HG03095 (cell line): ENCODE measurements around the gene AKR1D1.

Experiments
- ATAC-seq: cut with Tn5 transposase; IDR thresholded peaks from one replicate; pipeline ENCODE4 v1.9.1; 2021; ENCODE audit warnings: moderate library complexity; ENCODE audit not compliant: unreplicated experiment

AKR1D1 gene

DNA sequence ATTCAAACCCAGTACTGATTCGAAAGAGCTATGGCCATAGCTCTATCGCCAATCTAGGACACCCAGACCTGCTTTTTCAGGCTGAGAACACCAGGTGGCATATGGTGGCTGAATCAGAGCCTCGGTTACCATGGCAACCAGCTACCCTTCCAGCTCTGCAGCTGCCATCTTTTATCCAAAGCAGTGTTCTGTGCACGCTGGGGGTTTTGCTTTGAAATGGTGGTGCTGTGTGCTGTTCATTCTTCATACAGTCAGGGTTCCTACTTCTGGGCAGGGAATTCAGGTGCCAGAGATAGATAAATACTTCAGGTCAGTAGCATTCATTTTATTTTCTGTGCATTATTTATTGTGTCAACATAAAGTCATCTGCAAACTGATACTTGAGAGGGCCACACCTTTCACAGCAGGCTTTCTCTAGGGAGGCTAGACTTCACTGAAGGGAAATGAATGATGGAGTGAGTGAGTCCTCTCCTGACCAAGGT lies 85.4 kb downstream of the AKR1D1 start:
- peak; percentile 100 for ATAC-seq

DNA sequence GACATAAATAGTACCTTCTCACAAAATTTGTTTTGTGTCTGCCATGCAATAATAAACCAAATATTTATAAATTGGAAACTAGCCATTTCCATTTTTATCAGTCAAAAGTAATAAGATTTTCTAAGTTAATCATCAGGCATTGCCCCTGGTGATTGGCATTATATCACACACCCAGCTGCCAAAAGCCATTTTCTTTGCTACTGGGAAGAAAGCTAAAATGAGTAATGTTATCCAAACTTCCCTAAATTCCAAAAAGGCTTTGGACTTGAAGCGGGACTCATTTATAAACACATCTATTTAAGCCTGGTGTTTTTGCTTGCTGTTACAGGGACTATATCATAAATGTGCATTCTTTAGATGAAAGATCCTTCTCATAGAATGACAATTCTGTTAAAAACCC lies 86.0 kb downstream of the AKR1D1 start:
- no peak for ATAC-seq

DNA sequence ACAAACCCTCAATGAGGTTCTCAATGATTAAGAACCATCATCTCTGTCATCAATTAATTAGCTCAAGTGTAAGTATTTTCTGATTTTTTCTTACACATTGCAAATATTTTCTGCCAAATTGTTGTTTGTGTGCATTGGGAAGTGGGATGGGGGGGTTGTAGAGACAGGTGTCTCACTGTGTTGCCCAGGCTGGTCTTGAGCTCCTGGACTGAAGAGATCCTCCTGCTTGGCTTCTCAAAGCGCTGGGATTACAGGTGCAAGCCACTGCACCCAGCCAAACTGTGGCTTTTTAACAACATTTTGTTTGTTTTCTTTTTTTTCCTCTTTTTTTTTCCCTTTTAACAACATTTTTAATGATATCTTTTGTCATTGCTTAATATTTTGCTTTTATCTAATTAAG lies 87.5 kb downstream of the AKR1D1 start:
- ATAC-seq = no peak

DNA sequence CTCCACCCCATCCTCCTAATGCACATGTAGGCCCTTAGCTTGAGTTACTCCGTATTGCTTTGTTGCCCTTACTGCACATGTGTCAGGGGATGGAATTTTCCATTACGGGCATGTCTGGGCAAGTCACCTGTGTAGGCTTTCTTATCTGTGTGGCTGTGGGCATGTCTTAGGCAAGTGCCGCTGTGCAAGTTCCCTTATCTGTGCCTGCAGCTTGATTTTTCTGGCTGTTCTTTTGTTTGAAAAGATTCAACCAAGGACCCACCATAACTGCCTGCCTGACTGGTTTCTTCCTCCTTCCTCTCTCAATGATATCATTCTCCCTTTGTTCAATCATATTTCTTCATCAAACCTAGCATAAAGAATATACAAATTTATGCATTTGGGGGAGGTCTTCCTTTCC lies 88.5 kb downstream of the AKR1D1 start:
- no peak for ATAC-seq

DNA sequence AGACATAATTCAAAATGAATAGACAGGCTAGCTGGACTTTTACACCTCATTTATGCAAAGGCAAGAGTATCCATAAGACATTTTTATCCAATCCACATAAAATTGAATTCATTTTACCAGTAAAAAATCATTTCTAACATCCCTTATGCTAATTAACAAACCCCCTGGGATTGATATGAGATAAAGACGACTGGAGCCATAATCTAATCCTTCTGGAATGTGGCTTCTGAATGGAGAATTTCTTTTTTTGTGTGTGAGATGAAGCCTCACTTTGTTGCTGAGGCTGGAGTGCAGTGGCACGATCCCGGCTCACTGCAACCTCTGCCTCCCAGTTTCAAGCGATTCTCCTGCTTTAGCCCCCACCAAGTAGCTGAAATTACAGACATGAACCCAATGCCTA lies 90.4 kb downstream of the AKR1D1 start:
- no peak for ATAC-seq

DNA sequence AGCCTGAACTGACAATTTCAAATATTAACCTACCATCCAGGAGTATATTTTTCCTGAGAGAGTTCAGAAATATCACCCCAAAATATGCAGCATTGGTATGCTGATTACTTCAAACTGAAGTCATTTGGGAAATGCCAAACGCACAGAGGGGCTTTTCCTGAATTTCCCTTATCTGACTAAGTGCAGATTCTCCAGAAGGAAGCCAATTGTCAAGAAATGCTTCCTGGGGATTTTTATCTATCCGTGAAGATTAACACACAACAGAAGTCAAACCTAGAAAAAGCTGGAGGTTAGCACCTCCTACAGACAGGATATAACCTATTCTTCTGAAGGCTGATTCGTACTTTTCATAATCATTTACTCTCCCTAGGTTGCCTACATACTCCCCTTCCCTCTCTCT lies 91.0 kb downstream of the AKR1D1 start:
- no peak for ATAC-seq

DNA sequence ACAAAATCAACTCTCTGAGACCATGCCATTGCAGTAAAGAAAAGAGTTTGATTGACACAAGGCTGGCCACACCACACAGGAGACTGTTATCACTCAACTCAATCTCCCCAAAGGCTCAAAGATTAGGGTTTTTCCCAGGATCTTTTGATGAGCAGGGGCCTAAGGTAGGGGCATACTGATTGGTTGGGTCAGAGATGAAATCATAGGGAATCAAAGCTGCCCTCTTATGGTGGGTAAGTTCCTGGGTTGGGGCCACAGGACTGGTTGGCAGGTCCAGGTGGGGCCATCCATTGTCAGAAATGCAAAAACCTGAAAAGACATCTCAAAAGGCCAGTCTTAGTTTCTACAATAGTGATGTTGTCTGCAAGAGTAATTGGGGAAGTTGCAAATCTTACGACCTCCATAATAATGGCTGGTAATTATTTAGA lies 91.6 kb downstream of the AKR1D1 start:
- no peak for ATAC-seq
